COR-L47 (cell line): ENCODE measurements around the gene FHIP2A.
A peak's percentile ranks its signal among the peaks of the same experiment; 100 is the strongest.
"Not testable (repeated sequence)": the region's sequence is repeated elsewhere in the genome, so short reads cannot be mapped to it uniquely, and the experiment has no call there.

Experiments
- DNase-seq: peaks from one replicate; lab custom pipeline; 2025; lab: John Stamatoyannopoulos, UW

Gene FHIP2A

GRCh38 chr10:114821293-114821914 lies at the start of gene FHIP2A:
Gene FHIP2A, plus strand, starts transcription at chr10:114821780. Its CDS starts 299 bp downstream, at chr10:114822079.
- DNase-seq = peak; percentile 2

- no peak for DNase-seq
Measured at GRCh38 chr10:114772496-114773196, 48.9 kb upstream of the FHIP2A start.

- DNase-seq = no peak
Measured at GRCh38 chr10:114773197-114773532, 48.4 kb upstream of the FHIP2A start.

GRCh38 chr10:114775082-114775481 lies 46.5 kb upstream of the FHIP2A start:
- DNase-seq = not testable (repeated sequence)

- no peak for DNase-seq
Measured at GRCh38 chr10:114777415-114777814, 44.2 kb upstream of the FHIP2A start.

GRCh38 chr10:114779803-114780576 lies 41.6 kb upstream of the FHIP2A start:
- DNase-seq = no peak

GRCh38 chr10:114780577-114781184 lies 40.9 kb upstream of the FHIP2A start:
- DNase-seq = no peak

GRCh38 chr10:114782666-114783065 lies 38.9 kb upstream of the FHIP2A start:
- DNase-seq = no peak

- DNase-seq = no peak
Measured at GRCh38 chr10:114783686-114784085, 37.9 kb upstream of the FHIP2A start.

GRCh38 chr10:114786492-114786891 lies 35.1 kb upstream of the FHIP2A start:
- DNase-seq = not testable (repeated sequence)

- DNase-seq = not testable (repeated sequence)
Measured at GRCh38 chr10:114787131-114787530, 34.4 kb upstream of the FHIP2A start.

- DNase-seq = no peak
Measured at GRCh38 chr10:114791768-114792167, 29.8 kb upstream of the FHIP2A start.

GRCh38 chr10:114795039-114795438 lies 26.5 kb upstream of the FHIP2A start:
- DNase-seq = no peak

- no peak for DNase-seq
Measured at GRCh38 chr10:114800361-114800760, 21.2 kb upstream of the FHIP2A start.

GRCh38 chr10:114801411-114801813 lies 20.2 kb upstream of the FHIP2A start:
- no peak for DNase-seq

- no peak for DNase-seq
Measured at GRCh38 chr10:114802177-114802576, 19.4 kb upstream of the FHIP2A start.

GRCh38 chr10:114806562-114807391 lies 14.8 kb upstream of the FHIP2A start:
- DNase-seq = no peak

- no peak for DNase-seq
Measured at GRCh38 chr10:114808982-114809381, 12.6 kb upstream of the FHIP2A start.

GRCh38 chr10:114810926-114811325 lies 10.7 kb upstream of the FHIP2A start:
- DNase-seq = no peak

GRCh38 chr10:114811862-114812261 lies 9.7 kb upstream of the FHIP2A start:
- no peak for DNase-seq

GRCh38 chr10:114815791-114816190 lies 5.8 kb upstream of the FHIP2A start:
- DNase-seq = no peak

- DNase-seq = no peak
Measured at GRCh38 chr10:114816308-114816707, 5.3 kb upstream of the FHIP2A start.
